HG03097 (cell line): ENCODE data around the gene RAB35.
A peak's percentile ranks its signal among the peaks of the same experiment; 100 is the strongest.

Experiments used
- ATAC-seq: cut with Tn5 transposase; IDR thresholded peaks from one replicate; pipeline ENCODE4 v1.9.1; 2021; ENCODE audit not compliant: unreplicated experiment, low FRiP score

RAB35 gene

GRCh38 chr12:120090206-120090605 is 26.3 kb downstream of the RAB35 start:
- ATAC-seq, result no peak

GRCh38 chr12:120089796-120090195 is 26.8 kb downstream of the RAB35 start:
- ATAC-seq, result no peak

GRCh38 chr12:120089105-120089504 is 27.4 kb downstream of the RAB35 start:
- ATAC-seq, result no peak

- peak; percentile 93 for ATAC-seq
Observed at GRCh38 chr12:120086801-120087621, 29.5 kb downstream of the RAB35 start.

- no peak for ATAC-seq
Observed at GRCh38 chr12:120085920-120086645, 30.5 kb downstream of the RAB35 start.

- no peak for ATAC-seq
Observed at GRCh38 chr12:120081641-120082040, 34.9 kb downstream of the RAB35 start.

GRCh38 chr12:120079411-120080400 is 36.8 kb downstream of the RAB35 start:
- no peak for ATAC-seq

GRCh38 chr12:120078868-120079267 is 37.7 kb downstream of the RAB35 start:
- ATAC-seq, result no peak

GRCh38 chr12:120077260-120077659 is 39.3 kb downstream of the RAB35 start:
- ATAC-seq, result no peak

GRCh38 chr12:120076651-120077050 is 39.9 kb downstream of the RAB35 start:
- no peak for ATAC-seq

- ATAC-seq, result no peak
Observed at GRCh38 chr12:120075034-120075616, 41.4 kb downstream of the RAB35 start.

- no peak for ATAC-seq
Observed at GRCh38 chr12:120072472-120073249, 43.9 kb downstream of the RAB35 start.

- ATAC-seq, result no peak
Observed at GRCh38 chr12:120071493-120072020, 45.0 kb downstream of the RAB35 start.

- ATAC-seq, result no peak
Observed at GRCh38 chr12:120069278-120069677, 47.3 kb downstream of the RAB35 start.

GRCh38 chr12:120067901-120068300 is 48.7 kb downstream of the RAB35 start:
- no peak for ATAC-seq

- no peak for ATAC-seq
Observed at GRCh38 chr12:120067084-120067869, 49.3 kb downstream of the RAB35 start.

- no peak for ATAC-seq
Observed at GRCh38 chr12:120066341-120066740, 50.2 kb downstream of the RAB35 start.

GRCh38 chr12:120065472-120065871 is 51.1 kb downstream of the RAB35 start:
- no peak for ATAC-seq
